K562 (cell line): ENCODE measurements around the gene ZDHHC18. TPM values are rescaled to one million over a fixed set of nuclear protein-coding genes. Genes with fewer than 3 reads are reported as not detected.

ENCODE experiments used
- BACH1 ChIP-seq: fragments of 200-800 bp; sonication (Bioruptor generic); IDR thresholded peaks from 2 replicates; pipeline ENCODE4 v1.6.1; 2016; ENCODE audit warnings: missing genetic modification characterization, missing compliant biosample characterization
- CBFA2T2 ChIP-seq: fragments of 450-650 bp; conservative IDR thresholded peaks from 2 replicates; pipeline ENCODE4 v1.6.1; 2017; ENCODE audit warnings: mild to moderate bottlenecking
- E2F3 ChIP-seq: fragments of 250-450 bp; sonication (Bioruptor Pico); IDR thresholded peaks from 2 replicates; pipeline ENCODE4 v1.4.0; 2020; ENCODE audit warnings: mild to moderate bottlenecking
- HEY1 ChIP-seq: fragments of 250-450 bp; sonication (Bioruptor Pico); IDR thresholded peaks from 2 replicates; pipeline ENCODE4 v1.5.0; 2020; ENCODE audit warnings: mild to moderate bottlenecking, moderate library complexity, borderline replicate concordance
- HLTF ChIP-seq: fragments of 450-650 bp; IDR thresholded peaks from 2 replicates; pipeline ENCODE4 v1.6.1; 2016
- HSF4 ChIP-seq: fragments of 250-450 bp; sonication (Bioruptor Pico); IDR thresholded peaks from 2 replicates; pipeline ENCODE4 v2.1.2; 2022; ENCODE audit warnings: mild to moderate bottlenecking, moderate library complexity, borderline replicate concordance
- IRF2 ChIP-seq: sonication (generic); formaldehyde crosslinking; IDR thresholded peaks from 2 replicates; pipeline ENCODE4 v1.8.1; 2022; ENCODE audit warnings: mild to moderate bottlenecking, missing genetic modification reagents
- KAT8 ChIP-seq: fragments of 450-650 bp; IDR thresholded peaks from 2 replicates; pipeline ENCODE4 v1.6.1; 2016; ENCODE audit warnings: low read depth, mild to moderate bottlenecking
- KDM4B ChIP-seq, 2 experiments: fragments of 450-650 bp in 1 of 2; sonication (generic) in 1 of 2; IDR thresholded peaks; 2 replicates each; pipeline ENCODE4 v1.6.1; 2016 to 2017; ENCODE audit warnings: borderline replicate concordance in 2 of 2, antibody characterized with exemption in 1 of 2, low read depth in 1 of 2, mild to moderate bottlenecking in 1 of 2
- KDM5B ChIP-seq: fragments of 200-600 bp; sonication (generic); IDR thresholded peaks from 2 replicates; pipeline ENCODE4 v1.6.1; 2012; ENCODE audit warnings: low read depth, mild to moderate bottlenecking, moderate library complexity, low read length, control low read depth, inconsistent platforms; ENCODE audit not compliant: insufficient replicate concordance
- MLLT1 ChIP-seq, 2 experiments: fragments of 450-650 bp; IDR thresholded peaks; 2 replicates each; pipeline ENCODE4 v1.6.1; 2016
- MNT ChIP-seq, 2 experiments: fragments of 450-650 bp; conservative IDR thresholded peaks; 2 replicates each; pipeline ENCODE4 v1.6.1; 2017; ENCODE audit warnings: mild to moderate bottlenecking in 2 of 2, moderate library complexity in 2 of 2
- NFATC3 ChIP-seq: fragments of 450-650 bp; IDR thresholded peaks from 2 replicates; pipeline ENCODE4 v1.6.1; 2017; ENCODE audit warnings: mild to moderate bottlenecking
- NR4A1 ChIP-seq, 2 experiments: fragments of 250-450 bp in 1 of 2; fragments of 450-650 bp in 1 of 2; sonication (Bioruptor Pico) in 1 of 2; IDR thresholded peaks; 2 replicates each; pipeline versions ENCODE4 v1.4.0 to v1.6.1; 2016 to 2020; ENCODE audit warnings: mild to moderate bottlenecking in 2 of 2, missing compliant biosample characterization in 1 of 2, missing genetic modification characterization in 1 of 2, moderate library complexity in 1 of 2
- PPARD ChIP-seq: fragments of 250-450 bp; sonication (Bioruptor Pico); IDR thresholded peaks from 2 replicates; pipeline ENCODE4 v1.8.0; 2022; ENCODE audit warnings: inconsistent platforms, mild to moderate bottlenecking, moderate library complexity
- PTTG1 ChIP-seq: fragments of 450-650 bp; IDR thresholded peaks from 2 replicates; pipeline ENCODE4 v1.6.1; 2016; ENCODE audit warnings: low read depth, mild to moderate bottlenecking, missing genetic modification characterization, missing compliant biosample characterization
- RBBP5 ChIP-seq: fragments of 200-600 bp; sonication (generic); IDR thresholded peaks from 2 replicates; pipeline ENCODE4 v1.6.1; 2012; ENCODE audit warnings: borderline replicate concordance, mild to moderate bottlenecking, low read length, control low read depth, inconsistent platforms; ENCODE audit not compliant: insufficient read depth, poor library complexity, severe bottlenecking
- SRSF3 ChIP-seq: fragments of 200-400 bp; formaldehyde crosslinking; IDR thresholded peaks from 2 replicates; pipeline ENCODE4 v1.6.1; 2016; ENCODE audit warnings: mild to moderate bottlenecking, low read length, moderate library complexity; ENCODE audit not compliant: insufficient read depth
- ZNF146 ChIP-seq: IDR thresholded peaks from one replicate; pipeline ENCODE4 v1.6.1; 2018; ENCODE audit warnings: missing compliant biosample characterization; ENCODE audit not compliant: unreplicated experiment
- ZNF316 ChIP-seq: fragments of 450-650 bp; IDR thresholded peaks from 2 replicates; pipeline ENCODE4 v1.6.1; 2016
- ZNF436 ChIP-seq: fragments of 250-450, 450-650 bp; sonication (Bioruptor Pico); formaldehyde crosslinking; IDR thresholded peaks from 2 replicates; pipeline ENCODE4 v1.7.0; 2020; ENCODE audit warnings: mild to moderate bottlenecking
- ZNF449 ChIP-seq: fragments of 250-450 bp; sonication (Bioruptor Pico); IDR thresholded peaks from 2 replicates; pipeline ENCODE4 v1.8.0; 2022; ENCODE audit warnings: moderate library complexity, mild to moderate bottlenecking, inconsistent platforms
- ZNF644 ChIP-seq: fragments of 200-800 bp; sonication (Bioruptor generic); IDR thresholded peaks from 2 replicates; pipeline ENCODE4 v1.6.1; 2016; ENCODE audit warnings: low read depth, missing genetic modification characterization, missing compliant biosample characterization
- polyA plus RNA-seq, 8 experiments: library from polyadenylated mRNA; depleted of rRNA in 4 of 8; stranded (reverse) in 5 of 8; unstranded in 3 of 8; fragments of >200 nt; fragmentation: Nextera tagmentation in 2 of 8; fragmentation: Illumina TruSeq in 1 of 8; extraction: Ambion mirVana in 2 of 8; extraction: Trizol in 1 of 8; gene quantifications; 2 replicates each; pipeline versions ENCODE4 v1.2.1 to v1.2.3, GENCODE V29; 2011 to 2014; ENCODE audit warnings: inconsistent platforms in 1 of 8, missing spikeins in 1 of 8
- total RNA-seq, 7 experiments: library from RNA; depleted of rRNA in 6 of 7; stranded (reverse); fragments of >200 nt in 6 of 7; fragmentation: Illumina TruSeq in 2 of 7; extraction: Trizol in 2 of 7; gene quantifications; 2 replicates each; pipeline versions ENCODE4 v1.2.1 to v1.2.3, GENCODE V29; 2011 to 2021; ENCODE audit warnings: low replicate concordance in 1 of 7

The ZDHHC18 gene
- total and polyA plus RNA-seq, 9 of the 15 experiments (the other 6 are each of a cell fraction or from before 2014, with no cell fraction given): 0.42 to 35.6 (median 15.8) TPM

- TF ChIP-seq ZNF449 (no peak), CBFA2T2 (no peak), HLTF (peak; percentile 53; the same call in 1 of the 2 replicates), HSF4 (no peak), ZNF146 (no peak), MNT (conservative IDR thresholded peaks at IDR 0.05) (peak in 1 of 2 experiments; percentile 87), MLLT1 (IDR thresholded peaks at IDR 0.05) (peak in 1 of 2 experiments; percentile 64; a peak in 2 of 4 replicates), RBBP5 (peak; percentile 59), PPARD (CRISPR knock-in tag) (no peak), SRSF3 (no peak), HEY1 (CRISPR knock-in tag) (no peak), PTTG1 (tag) (no peak), IRF2 (CRISPR knock-in tag) (no peak), ZNF436 (CRISPR knock-in tag) (no peak), KDM5B (peak; percentile 97), KAT8 (no peak), NFATC3 (no peak), ZNF644 (tag) (no peak), E2F3 (CRISPR knock-in tag) (peak; percentile 92; the same call in 1 of the 2 replicates), ZNF316 (0 out of 2 replicates have a peak, but pooled peaks have one; percentile 5), NR4A1 (CRISPR knock-in tag; IDR thresholded peaks at IDR 0.05) (0 out of 2 replicates have a peak, but pooled peaks have one; percentile 18), NR4A1 (tag; IDR thresholded peaks at IDR 0.05) (no peak), BACH1 (tag) (no peak), KDM4B (IDR thresholded peaks at IDR 0.05; ENCODE audit: borderline replicate concordance in 2 of 2, low read depth in 1 of 2) (no peak)
Measured at GRCh38 chr1:26864610-26865480, 38.4 kb downstream of the ZDHHC18 start (continued).
